ENCODE data around the gene ANKLE1.

Gene ANKLE1

DNA sequence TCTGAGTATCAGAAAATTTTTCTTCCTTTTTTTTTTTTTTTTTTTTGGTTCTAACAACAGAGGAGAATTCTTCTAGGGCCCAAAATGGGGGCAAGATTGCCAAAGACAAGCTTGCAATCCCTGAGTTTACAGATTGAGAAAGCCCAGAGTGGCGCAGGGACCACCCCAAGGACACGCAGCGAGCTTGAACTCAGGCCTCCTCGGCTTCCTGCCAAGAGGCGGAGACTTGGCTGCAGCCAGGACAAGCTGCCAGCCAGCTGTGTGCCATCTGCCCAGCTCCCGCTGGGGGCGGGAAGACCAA lies 23.5 kb downstream of the ANKLE1 start:
- FAIRE-seq (no peak), DNase-seq (ENCODE audit: insufficient read length, low spot score) (no peak)

DNA sequence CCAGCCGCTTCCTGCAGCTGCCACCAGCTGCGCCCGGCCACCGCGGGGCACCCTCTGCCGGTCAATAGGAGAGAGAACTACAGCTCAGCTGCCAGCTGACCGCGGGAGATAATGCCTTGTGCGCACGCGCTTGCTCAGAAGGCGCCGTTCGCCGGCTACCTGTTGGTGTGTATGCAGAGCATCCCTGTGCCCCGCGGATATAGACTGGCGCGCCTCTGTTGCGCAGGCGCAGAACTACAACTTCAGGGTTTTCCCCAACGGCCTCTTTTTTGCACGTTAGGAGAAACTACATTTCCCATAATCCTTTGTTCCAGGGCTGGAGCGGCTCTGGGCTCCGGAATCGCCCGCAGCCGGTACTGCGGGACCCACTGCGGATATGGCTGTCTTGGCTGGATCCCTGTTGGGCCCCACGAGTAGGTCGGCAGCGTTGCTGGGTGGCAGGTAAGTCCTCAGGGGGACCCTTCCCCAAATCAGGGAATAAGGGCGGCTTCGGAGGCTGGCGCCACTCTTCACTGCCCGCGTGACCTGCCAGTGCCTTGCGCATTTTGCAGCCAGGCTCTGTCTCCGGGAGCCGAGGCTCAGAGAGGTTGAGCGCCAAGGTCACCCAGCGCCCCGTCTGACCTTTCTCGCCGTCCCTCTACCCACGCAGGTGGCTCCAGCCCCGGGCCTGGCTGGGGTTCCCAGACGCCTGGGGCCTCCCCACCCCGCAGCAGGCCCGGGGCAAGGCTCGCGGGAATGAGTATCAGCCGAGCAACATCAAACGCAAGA lies 24.0 kb downstream of the ANKLE1 start, which contains the start of gene MRPL34:
MRPL34 (plus strand) TSS at position 356 of the 768 bp plus-strand sequence; CDS start at position 377, 21 bp downstream.
- DNase-seq (ENCODE audit: insufficient read length, low spot score) (no peak), FAIRE-seq (peak; percentile 97)

DNA sequence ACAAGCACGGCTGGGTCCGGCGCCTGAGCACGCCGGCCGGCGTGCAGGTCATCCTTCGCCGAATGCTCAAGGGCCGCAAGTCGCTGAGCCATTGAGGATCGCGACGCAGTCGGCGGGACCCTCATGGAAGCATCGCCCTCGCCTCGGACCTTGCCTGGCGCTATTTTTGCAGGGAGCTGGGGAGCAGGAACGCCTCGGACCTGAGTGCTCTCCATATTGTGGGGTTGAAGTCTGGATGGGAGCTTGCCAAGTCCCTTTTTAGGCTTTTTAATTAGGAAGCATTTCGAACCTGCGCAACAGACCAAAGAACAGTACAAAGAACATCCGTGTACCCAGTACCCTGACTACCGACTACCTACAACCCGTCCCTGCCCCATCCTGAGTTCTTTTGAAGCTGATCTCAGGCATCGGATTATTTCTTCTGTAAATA lies 24.6 kb downstream of the ANKLE1 start:
- FAIRE-seq = peak; percentile 4
- no peak for DNase-seq (ENCODE audit: insufficient read length, low spot score)

DNA sequence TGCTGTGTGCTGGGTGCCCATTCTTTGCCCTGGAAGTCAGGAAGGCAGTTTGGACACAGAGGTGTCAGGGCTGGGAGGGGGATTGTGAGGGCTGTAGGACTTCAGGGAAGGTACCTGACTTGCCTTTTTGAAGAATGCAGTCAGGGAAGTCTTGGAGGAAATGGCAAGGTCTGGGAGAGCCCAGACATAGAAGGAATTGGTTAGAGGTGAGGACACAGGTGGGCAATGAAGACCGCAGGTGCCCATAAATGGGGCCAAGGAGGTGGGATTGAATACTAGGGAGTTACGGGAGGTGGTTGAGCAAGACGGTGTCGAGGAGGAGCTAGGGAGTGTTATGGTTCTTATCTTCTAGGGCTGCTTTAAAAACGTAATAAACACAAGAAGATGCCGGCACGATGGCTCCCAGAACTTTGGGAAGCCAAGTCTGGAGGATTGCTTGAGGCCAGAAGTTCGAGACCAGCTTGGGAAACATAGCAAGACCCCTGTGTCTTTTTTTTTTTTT lies 26.2 kb downstream of the ANKLE1 start:
- no peak for FAIRE-seq
- DNase-seq (ENCODE audit: insufficient read length, low spot score) = no peak

DNA sequence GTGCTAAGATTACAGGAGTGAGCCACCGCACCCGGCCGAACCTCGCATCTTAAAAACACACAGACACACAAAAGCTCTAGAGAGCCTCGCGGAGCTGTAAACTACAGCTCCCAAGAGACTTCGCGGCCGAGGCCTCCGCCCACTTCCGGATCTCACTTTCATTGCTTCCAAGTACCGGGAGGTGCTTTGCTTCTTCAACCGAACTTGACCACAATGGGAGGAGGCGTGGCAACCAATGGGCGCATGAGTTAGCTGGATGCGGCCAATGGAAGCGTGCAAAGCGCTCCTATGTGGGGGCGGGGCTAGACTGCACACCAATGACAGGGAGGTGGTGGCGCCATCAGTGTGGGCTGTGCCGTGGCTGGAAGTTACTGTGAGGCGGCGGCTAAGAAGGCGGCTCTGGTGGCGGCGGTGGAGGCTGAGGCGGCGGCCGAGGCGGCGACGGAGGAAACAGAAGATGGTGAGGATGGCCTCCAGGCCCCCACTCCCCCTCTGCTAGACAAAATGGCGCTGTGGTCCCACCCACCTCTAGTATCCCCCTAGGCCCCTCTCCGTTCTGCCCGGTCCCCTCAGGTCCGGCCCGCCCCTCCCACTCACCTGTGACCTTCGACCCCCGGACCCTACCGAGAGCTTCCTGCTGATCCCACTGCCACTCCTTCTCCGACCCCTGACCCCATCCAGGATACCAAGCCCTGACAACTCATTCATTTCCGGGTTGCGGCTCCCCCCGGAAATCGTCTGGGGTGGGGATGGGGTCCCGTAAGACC lies 27.7 kb downstream of the ANKLE1 start, which contains the start of gene DDA1:
DDA1 (plus strand) TSS at position 366 of the 767 bp plus-strand sequence; CDS start at position 458, 92 bp downstream.
- FAIRE-seq = peak; percentile 100
- DNase-seq (ENCODE audit: insufficient read length, low spot score) = peak; percentile 97

DNA sequence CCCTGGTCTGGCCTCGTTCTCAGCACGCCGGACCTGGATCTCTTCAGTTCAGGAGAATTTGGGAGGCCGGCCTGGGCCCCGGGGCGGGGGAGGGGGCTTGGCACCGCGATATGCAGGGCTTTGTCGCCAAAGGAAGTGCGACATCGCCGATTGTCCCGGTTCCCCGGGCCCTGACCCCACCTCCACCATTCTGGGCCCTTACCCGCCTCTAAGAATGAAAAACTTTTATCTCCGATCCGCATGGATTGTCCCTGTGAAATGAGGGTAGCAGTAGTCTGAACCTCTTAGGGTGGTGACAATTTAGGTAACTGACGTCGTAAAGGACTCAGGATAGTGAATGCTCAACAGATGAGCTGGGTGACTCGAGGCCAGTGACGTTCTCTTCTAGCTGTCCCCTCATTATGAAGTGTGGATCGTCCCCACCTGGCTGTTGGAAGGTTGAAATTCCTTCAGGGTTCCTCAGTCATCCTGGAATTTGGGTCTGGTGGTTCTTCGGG lies 28.3 kb downstream of the ANKLE1 start:
- FAIRE-seq = peak; percentile 64
- DNase-seq (ENCODE audit: insufficient read length, low spot score) = no peak

DNA sequence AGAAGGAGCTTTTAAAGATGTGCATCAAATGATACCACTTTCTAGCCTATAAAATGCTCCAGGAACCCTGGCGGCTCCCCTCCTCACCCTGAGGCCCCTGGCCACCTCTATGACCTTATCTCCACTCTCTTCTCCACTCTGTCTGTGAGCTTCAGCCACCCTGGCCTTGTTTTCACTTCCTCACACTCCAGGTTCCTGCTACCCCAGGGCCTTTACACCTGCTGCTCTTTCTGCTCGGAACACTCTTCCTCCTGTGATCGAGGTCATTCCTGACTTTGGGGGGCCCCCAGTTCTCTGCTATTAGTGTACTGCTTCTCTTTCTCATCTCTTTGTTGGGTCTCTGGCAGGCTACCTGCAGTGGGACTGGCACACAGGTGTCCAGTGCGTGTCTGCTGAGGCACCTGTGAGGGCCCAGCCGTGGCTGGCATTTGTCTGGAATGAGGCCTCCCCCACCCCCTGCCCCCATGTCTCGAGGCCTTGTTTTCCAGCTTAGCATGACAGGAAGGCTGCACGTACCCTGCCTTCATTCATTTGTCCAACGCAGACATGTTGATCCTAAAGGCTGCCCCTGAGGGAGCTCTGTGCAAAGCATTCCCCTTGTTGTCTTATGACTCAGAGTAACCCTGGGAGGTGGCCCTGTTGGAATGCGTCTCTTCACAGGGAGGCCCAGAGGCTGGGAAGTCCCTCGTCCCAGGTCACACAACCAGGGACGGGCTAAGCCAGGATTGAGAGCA lies 29.9 kb downstream of the ANKLE1 start:
- FAIRE-seq (no peak), DNase-seq (ENCODE audit: insufficient read length, low spot score) (no peak)

DNA sequence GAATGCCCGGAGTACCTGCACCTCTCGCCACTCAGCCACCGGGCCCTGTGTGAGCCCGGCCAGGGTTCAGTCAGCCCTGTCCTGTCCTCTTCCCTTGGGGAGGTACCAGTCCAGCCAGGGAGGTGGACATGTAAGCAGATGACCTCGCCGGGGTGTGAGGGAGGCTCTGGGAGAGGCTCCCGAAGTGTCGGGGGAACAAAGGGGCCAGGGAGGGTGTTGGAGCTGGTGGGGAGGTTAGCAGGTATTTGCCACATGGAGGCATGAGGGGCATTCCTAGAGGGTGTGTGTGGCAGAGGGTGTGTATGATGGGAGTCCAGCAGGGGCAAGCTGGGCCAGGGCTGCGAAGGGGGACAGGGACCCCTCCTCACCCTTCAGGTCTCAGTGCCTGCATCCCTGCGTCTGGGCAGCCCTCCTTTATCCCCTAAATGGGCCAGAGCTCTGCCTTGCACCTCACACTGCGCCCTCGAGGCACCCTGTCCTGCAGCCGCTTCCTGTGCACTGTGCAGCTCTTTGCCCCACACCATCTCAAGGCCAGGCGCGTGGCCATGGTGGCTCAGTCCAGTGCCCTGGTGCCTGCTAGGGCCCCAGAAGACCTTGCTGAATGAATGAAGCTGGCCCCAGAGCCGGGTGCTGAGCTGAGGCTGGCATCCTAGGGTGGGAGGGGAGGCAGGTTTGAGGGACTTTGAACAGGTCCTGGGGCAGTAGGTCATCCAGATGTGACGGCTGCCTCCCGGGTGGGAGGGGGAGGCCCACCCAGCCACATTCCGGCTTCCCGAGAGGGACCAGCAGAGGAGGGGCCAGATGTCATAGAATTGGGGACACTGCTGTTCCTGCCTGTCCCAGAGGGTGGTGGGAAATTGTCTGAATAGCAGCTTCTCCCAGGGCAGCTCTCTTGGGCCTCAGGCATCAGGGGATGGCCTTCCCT lies 30.8 kb downstream of the ANKLE1 start:
- FAIRE-seq = no peak
- no peak for DNase-seq (ENCODE audit: insufficient read length, low spot score)

DNA sequence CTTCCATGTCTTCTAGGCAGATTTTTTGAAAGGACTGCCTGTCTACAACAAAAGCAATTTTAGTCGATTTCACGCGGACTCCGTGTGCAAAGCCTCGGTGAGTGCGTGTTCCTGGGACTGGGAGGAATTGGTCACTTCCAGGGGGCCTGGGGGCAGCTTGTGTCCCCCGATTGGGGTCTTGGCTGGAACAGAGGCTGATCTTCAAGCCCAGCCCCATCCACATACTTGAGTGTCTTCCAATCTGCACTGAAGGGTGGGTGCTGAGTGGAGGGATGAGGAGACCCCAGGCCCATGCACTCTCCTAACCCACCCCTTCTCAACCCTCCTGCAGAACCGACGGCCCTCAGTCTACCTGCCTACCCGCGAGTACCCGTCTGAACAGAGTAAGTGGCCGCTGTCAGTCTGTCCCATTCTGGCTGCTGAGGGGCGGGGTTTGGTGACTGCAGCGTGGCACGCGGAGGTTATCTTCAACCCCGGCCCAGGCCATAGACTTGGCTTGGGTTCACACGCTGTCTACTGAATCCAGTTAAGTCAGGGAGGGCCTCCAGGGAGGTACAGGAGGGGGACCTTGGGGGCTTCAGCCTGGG lies 32.4 kb downstream of the ANKLE1 start:
- DNase-seq (ENCODE audit: insufficient read length, low spot score) (no peak), FAIRE-seq (no peak)

DNA sequence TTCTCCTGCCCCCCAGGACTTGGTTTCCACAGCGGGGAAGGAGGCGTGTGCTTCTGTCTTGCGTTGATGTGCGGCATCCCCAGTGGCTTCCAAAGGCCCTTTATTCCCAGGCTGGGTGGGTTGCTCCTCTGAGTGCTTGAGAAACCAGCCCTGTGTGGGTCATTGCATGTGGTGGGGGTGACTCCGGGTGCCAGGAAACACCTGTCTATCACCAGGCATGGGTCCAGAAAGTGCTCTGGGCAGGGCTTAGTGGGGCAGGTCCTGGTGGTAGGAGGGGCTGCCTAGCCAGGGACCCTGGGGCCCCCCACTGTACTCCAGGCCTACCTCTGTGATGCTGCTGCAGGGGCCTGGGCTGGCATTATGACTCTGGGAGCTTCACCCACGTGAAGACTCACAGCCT lies 37.3 kb downstream of the ANKLE1 start:
- DNase-seq (ENCODE audit: insufficient read length, low spot score) (no peak), FAIRE-seq (no peak)

DNA sequence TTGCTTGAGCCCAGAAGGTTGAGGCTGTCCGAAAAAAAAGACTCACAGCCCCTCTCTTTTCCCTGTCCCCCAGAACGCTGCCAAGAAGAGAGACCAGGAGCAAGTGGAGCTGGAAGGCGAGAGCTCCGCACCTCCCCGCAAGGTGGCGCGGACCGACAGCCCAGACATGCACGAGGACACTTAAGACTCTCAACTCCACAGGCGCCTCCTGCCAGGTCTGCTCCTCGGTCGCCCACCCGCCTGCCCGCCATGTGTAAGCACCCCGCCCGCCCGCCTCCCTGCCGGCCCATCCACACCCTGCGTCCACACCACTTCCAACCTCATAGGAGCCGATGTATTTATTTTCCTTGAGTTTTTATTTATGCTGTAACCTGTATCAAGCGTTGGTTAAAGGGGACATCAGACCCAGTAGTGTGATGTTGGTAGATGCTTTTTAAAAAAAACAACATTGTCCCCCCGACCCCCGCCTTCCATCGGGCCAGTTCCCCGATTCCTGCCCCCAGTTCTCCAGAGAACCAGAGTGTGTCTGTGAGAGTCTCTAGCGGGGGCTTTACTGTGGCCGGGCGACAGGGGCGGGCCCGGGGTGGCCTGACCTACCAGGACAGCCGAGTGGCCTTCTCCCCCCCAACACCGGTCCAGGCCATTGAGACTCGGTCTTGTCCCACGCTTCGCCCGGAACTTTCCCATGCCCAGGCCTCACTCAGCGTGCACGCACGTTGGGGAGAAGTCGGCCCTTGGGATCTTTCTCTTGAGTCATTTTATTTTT lies 38.0 kb downstream of the ANKLE1 start:
- no peak for FAIRE-seq
- no peak for DNase-seq (ENCODE audit: insufficient read length, low spot score)

DNA sequence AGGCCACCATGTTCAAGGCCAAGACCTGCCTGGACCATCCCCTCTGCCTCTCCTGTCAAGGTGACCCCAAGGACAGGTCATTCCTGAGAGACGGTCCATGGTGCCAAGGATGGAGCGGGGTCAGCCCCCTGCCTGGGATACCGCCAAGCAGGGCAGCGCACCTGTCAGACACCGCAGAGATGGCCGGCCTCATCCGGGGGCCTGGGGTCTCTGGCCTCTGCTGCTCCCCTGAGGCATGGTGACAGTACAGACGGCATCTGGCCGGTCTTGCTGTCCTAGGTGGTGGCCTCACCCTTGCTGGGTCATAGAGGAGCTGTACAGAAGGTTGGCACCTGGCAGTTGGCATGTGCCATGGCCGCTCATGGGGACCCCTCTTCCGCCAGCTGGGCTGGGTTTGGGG lies 38.7 kb downstream of the ANKLE1 start:
- FAIRE-seq (no peak), DNase-seq (ENCODE audit: insufficient read length, low spot score) (no peak)

DNA sequence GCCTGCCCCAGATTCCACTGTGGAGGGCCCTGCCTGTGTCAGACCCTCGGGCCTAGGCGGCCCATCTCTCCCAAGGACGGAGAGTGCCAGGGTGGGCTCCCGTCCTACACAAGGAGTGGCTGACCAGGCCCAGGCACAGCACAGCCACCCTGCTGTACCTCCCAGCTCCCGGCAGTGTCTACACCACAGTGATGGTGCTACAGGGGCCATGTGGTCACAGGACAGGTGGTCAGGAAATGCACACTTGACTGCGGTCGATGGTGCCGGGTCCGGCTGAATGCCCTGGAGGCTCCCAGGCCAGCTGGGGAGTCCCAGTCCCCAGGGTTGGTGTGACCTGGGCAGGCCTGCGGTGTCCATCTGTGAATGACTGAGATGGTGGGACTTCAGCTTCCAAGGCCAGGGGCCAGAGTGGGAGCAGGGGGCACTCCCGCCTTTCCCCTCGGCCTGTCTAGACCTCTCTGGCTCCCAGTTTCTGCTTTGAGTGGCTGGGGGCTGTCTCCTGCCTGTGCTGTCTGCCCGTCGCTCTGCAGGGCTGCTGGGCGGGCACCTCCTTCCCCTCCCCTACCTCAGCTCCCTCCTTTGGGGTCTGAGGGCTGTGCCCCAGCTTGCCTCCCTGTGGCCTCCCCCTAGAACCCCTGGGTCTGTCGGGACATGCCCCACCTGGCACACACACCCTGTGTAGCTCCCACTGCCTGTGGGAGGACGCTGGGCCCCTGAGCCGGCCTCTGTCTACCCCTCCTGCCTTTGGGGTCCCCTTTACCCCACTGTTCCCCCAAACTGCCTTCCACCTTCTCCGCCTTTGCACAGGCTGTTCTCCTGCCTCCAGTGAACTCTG lies 40.2 kb downstream of the ANKLE1 start:
- FAIRE-seq (no peak), DNase-seq (ENCODE audit: insufficient read length, low spot score) (no peak)

DNA sequence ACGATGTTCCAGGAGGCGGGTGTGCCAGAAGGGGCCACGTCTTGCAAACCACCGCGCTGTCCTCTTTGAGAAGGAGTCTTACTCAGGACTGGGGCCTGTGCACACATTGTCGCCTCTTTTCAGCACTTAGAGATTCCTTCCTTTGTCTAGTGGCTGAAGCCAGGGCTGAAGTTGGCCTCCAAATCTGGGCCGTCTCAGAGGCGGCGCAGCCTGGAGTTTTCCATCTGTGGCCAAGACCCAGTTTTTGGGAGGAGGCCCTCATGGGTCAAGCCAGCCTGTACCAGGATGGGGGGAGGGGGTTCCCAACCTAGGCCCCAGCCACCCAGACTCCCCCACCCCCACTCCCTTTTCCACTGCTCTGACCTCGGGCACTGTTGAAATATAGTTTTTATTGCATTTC lies 41.2 kb downstream of the ANKLE1 start:
- DNase-seq (ENCODE audit: insufficient read length, low spot score) (no peak), FAIRE-seq (no peak)

DNA sequence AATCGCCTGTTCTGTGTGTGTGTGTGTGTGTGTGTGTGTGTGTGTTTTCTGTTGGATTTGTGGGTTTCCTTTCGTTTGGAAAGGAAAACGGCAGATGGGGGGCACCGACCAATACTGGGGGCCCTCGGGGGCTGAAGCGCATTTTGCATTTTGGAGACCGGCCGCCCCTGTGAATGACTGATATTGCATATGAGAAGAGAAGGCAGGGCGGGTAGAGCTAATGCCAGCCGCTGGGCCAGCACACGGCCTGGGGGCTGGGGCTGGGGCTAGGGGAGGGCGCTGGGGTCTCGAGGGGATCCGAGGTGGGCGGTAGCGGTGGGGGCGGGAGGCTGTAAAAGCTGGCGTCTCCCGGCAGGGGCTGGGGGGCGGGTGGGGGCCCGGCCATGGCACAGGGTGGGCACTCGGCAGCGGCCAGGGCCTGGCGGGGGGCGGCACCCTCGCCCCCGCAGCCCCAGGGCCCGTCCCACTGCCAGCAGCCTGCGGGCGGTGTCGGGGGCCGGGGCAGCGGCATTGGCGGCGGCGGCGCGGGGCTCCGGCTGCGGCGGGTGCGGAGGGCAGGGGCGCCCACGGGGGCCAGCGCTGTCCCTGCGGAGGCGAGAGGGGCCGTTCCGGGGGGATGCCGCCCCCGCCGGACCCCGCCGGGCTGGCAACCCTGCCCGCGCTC lies 41.7 kb downstream of the ANKLE1 start:
- no peak for DNase-seq (ENCODE audit: insufficient read length, low spot score)
- FAIRE-seq = no peak

DNA sequence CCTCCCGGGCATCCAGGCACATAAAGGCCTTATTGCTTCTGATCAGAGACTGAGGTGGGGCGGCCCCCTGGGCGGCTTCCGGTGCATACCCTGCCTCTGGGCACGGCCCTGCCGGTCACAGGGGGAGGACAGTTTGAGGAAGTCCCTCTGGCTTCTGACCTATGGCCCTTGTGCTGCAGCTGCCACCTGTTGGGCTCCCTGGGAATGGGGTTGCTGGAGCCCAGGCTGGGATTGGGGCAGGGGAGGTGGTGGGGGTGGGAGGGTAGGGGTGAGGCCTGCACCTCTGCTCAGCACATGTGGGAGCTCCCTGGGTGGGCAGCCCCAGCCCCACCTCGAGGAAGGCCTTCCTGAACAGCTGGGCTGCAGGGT lies 42.2 kb downstream of the ANKLE1 start:
- FAIRE-seq (no peak), DNase-seq (ENCODE audit: insufficient read length, low spot score) (peak; percentile 51)

DNA sequence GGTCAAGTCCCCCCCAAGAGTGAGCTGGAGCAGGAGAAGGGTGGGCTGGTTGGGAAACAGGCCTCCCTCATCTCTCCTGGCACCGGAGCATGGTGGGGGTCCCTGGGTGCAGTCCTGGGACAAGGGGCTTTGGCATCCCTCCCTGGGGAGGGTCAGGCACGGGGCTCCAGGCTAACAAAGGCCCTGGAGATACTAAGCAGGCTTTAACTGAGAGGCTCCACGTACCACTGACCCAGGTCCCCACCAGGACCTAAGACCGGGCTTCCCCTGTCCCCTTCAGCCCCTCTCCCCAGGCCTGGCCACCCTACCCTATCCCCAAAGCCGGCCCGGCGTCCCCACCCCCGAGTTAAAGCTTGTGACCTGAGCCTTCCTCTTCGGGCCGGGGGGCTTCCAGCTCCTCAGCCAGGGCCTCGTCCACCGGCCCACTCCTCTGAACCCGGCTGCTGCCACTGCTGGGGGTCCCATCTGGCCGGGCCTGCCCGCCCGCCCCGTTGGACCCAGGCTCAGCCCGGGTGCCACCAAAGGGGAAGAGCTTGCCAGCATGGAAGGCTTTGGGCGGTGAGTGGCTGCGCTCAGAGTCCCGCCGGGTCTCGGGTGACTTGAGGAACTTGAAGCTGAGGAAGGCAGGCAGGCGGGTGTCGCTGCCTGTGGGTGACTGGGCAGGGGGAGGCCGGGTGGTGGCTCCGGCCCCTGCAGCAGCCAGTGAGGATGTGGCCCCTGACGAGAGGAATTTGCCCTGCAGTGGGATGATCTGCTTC lies 42.8 kb downstream of the ANKLE1 start:
- no peak for FAIRE-seq
- no peak for DNase-seq (ENCODE audit: insufficient read length, low spot score)
